GM13977 (cell line): ENCODE results near the gene BUB1.

Experiments
- DNase-seq: peaks from one replicate; pipeline ENCODE4 v3.0.0; 2012; ENCODE audit warnings: low spot score
- in situ Hi-C: fragments of 300-500 bp; cut with MboI; formaldehyde crosslinking; loops from one replicate; pipeline ENCODE4 v1.12.0; 2022; ENCODE audit warnings: low sequenced_read_pairs, low pct_unique_long_range_greater_than_20kb, mixed read lengths, inconsistent platforms; ENCODE audit not compliant: unreplicated experiment
- TF ChIP-seq, protein P1 (sequence below): IDR thresholded peaks from 2 replicates; pipeline ENCODE4 v1.5.1; 2012; ENCODE audit warnings: mild to moderate bottlenecking, control low read depth; ENCODE audit not compliant: insufficient read depth; ENCODE audit errors: extremely low read depth, missing control alignments

The BUB1 gene

GRCh38 chr2:110677530-110678456 lies at the start of gene BUB1:
BUB1 (minus strand) TSS chr2:110678063; CDS start chr2:110677995, 68 bp downstream.
- in situ Hi-C loops = no loop called here
- peak; percentile 96 for DNase-seq
- TF ChIP-seq, protein P1, sequence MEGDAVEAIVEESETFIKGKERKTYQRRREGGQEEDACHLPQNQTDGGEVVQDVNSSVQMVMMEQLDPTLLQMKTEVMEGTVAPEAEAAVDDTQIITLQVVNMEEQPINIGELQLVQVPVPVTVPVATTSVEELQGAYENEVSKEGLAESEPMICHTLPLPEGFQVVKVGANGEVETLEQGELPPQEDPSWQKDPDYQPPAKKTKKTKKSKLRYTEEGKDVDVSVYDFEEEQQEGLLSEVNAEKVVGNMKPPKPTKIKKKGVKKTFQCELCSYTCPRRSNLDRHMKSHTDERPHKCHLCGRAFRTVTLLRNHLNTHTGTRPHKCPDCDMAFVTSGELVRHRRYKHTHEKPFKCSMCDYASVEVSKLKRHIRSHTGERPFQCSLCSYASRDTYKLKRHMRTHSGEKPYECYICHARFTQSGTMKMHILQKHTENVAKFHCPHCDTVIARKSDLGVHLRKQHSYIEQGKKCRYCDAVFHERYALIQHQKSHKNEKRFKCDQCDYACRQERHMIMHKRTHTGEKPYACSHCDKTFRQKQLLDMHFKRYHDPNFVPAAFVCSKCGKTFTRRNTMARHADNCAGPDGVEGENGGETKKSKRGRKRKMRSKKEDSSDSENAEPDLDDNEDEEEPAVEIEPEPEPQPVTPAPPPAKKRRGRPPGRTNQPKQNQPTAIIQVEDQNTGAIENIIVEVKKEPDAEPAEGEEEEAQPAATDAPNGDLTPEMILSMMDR = no peak

DNA sequence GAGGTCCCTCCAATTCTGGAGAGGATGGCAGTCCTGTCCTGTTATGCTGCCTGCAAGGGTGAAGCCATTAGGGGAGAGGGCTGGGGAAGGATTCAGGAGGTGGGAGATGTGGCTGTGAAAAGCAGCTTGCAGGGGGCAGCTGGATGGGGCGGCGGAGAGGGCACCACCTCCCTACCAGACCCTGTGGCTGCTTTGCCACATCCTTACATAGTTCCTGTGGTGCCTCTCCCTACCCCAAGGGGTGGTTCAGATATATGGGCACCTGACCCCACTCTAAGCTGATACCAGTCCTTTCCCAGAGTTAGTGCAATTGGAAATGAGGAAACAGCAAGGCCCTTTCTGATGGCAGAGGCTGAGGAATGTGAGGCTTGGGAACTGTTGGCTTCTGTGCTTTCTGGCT lies 48.4 kb upstream of the BUB1 start:
- in situ Hi-C loops = no loop called here
- DNase-seq = no peak
- TF ChIP-seq, protein P1 = no peak

DNA sequence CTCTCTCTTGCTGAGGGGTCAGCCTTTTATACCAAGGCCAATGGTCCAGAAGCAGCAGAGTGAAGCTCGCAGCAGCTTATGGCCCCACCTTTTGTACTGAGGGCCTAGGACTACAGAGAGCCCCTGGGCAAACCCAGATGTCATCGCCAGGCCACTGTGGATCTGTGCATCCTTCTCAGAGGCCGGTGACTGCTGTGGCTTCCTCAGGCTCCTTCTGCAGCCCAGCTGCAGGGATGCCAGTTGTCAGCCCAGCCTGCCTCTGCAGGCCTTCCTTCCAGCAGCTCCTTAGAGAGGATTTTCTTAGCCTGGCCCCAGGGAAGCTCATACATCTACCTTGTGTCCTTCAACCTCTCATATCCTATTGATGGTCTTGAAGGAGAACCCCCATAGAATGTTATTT lies 48.0 kb upstream of the BUB1 start:
- TF ChIP-seq, protein P1 = no peak
- DNase-seq = no peak
- in situ Hi-C loops = no loop called here

DNA sequence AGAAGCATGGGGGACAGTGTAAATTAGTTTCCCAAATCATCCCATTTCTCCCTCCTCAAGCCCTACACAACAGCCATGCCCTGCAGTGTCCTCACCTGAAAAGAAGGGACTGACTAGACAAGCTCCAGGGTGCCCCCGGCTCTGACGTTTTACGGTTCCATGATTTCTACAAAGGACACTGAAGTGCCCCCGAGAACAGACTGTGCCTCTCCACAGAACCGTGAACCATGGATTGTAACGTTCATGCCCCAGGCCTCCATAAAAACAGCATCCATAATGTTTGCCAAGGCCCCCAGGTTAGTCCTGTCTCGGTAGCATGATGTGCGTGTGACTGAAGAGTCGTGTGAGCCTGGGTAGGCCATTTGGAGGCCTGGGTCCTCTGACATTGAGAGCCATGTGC lies 47.5 kb upstream of the BUB1 start:
- TF ChIP-seq, protein P1 = no peak
- no peak for DNase-seq
- in situ Hi-C loops = no loop called here

DNA sequence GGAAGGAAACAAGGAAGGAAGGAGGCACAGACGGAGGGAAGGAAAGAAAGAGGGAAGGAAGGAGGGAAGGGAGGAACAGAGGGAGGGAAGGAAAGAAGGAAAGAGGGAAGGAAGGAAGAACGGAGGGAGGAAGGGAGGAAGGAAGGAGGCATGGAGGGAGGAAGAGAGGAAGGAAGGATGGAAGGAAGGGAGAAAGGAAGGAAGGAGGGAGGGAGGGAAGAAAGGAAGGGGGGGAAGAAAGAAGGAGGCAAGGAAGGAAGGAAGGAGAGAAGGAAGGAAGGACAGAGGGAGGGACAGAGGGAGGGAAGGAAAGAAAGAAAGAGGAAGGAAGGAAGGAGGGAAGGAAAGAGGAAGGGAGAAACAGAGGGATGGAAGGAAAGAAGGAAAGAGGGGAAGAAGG lies 47.0 kb upstream of the BUB1 start:
- TF ChIP-seq, protein P1 = no peak
- in situ Hi-C loops = no loop called here

GRCh38 chr2:110720547-110720946 lies 42.7 kb upstream of the BUB1 start:
- in situ Hi-C loops = no loop called here
- no peak for DNase-seq
- TF ChIP-seq, protein P1 = no peak

More for the DNA sequence above, 47.0 kb upstream of the BUB1 start:
- no peak for DNase-seq

GRCh38 chr2:110718990-110719389 lies 41.1 kb upstream of the BUB1 start:
- TF ChIP-seq, protein P1 = no peak
- no peak for DNase-seq
- in situ Hi-C loops = no loop called here
